ENCODE data around the gene CDK8.

The CDK8 gene

DNA sequence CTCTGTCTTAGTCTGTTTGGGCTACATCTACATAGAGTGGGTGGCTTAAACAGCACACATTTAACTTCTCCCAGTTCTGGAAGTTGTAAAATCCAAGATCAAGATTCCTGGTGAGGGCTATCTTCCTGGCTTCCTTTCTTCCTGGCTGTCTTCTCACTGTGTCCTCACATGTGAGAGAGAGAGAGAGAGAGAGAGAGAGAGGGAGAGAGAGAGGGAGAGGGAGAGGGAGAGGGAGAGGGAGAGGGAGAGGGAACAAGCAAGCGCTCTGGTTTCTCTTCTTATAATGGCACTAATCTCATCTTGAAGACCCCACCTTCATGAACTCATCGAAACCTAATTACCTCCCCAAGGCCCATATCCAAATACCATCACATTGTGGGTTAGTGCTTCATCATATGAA lies 69.2 kb downstream of the CDK8 start:
- no peak for DNase-seq

- DNase-seq, result no peak
These were observed 69.8 kb downstream of the CDK8 start for GRCh38 chr13:26323764-26324163.

DNA sequence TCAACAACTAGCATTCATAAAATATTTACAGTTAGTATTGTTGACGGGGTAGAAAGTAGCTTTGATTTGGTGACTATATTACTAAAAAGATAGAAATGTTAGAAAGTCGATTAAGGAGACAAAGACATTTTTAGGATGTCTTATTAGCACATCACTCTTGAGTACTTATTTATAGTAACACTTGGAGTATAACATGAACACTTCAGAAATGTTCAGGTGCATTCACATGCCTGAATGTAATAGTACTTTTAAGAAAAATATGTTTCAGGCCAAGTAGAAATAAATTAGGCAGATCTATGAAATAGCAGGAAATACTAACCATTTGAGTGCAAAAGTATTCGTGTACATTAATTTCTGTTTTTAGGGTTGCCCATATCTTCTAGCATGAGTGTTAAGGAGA lies 70.4 kb downstream of the CDK8 start:
- DNase-seq, result no peak

DNA sequence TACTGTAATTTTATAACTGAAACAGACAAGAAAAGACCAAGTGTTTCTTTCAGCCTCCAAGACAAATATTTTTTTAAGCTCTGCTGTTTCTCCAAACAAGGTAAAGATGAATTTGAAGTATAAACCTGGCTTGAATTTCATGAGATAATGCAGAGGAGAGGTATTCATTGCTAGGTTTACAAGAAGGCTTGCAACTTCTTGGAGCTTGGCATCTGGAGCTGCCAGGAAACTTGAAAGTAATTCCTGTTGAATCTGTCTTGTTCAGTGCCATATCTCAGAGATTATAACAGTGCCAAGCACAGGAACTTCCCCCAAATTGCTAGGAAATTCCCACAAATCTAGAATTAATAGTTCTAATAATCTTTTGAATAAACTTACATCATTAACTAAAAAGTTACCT lies 70.9 kb downstream of the CDK8 start:
- DNase-seq, result no peak

DNA sequence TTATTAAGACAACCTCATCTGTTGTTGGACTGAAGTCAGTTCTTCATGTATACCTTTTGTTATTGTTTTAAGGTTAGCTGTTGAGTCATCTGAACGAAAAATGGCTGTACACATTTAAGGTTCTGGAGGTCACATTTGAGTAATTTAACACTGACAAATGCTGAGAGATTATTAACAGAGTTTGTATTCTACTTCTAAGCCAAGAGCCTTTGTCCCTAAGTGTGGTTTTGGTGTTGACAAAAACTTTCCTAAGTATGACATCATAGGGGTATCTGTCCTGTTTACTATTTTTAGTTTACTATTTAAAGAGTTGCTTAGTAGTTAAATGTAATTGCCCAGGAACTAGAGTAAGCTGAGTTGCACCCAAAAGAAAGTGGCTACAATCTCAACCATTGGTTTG lies 71.9 kb downstream of the CDK8 start:
- no peak for DNase-seq

GRCh38 chr13:26326562-26326961 lies 72.6 kb downstream of the CDK8 start:
- DNase-seq, result no peak

DNA sequence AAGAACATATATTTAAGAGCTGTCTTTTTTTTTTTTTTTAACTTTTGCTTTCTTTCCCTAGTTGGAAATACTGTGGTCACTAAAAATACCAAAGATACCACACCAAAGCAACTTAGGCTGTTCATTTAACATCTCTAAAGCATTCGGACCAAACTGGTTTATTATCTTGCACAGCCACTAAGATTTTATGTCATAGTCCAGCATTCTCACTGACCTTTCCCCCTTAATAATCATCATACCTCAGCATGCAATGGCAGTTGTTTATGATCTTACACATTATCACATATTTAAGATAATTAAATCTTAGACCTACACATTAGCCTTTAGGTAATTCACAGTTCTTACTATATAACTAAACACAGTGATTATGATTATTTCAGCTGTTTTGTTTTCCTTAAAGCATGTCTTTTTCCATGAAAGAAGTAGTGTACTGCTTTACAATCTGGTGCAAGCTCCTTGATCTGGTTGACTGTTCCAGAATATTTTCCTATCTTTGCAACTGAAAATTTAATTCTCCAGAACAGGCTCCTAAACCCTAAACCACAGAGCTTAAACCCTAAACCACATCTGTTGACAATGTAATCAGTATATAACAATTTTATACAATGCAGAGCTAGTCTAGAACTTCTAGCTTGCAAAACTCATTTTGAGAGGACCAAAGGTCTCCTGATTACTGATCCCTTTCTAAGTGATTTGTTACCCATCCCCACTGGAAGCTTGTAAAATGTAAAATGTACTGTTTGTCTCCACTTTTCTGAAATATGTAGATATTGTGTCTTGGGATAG lies 74.2 kb downstream of the CDK8 start:
- DNase-seq, result no peak

DNA sequence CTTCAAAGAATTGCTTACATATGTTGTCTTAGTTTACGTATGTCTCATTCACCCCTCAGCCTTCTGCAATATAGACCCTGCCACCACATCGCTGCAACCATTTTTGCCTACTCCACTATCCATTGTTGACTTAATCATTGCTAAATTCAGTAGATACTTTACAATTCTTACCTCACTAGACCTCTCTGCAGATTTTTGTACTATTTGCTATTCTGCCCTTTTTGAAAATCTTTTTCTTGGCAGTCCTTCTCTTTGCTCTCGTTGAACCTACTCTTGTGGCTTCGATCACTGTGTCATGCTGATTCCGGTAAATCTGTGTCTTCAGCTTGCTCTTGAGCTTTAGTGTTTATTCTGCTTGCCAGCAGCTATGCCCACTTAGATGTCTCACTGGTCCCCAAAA lies 81.2 kb downstream of the CDK8 start:
- no peak for DNase-seq

DNA sequence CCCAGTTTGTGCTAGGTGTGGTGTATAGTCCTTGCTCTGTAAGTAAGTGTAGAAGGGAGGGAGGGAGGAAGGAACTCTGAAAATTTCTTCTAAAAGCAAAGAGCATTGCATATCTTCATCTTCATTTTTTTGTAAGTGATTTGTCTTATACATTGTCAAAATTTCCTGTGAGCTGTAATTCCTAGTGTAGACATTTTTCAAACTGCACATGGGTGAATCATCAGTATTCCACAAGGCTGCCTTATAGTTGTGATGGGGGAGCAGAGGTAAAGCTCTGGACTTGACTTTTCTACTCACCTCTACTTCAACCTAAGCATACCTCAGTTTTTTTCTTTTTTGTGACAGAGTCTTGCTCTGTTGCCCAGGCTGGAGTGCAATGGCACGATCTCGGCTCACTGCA lies 86.9 kb downstream of the CDK8 start:
- DNase-seq, result no peak

- no peak for DNase-seq
These were observed 89.0 kb downstream of the CDK8 start for GRCh38 chr13:26342898-26343297.

- no peak for DNase-seq
These were observed 89.9 kb downstream of the CDK8 start for GRCh38 chr13:26343816-26344215.

DNA sequence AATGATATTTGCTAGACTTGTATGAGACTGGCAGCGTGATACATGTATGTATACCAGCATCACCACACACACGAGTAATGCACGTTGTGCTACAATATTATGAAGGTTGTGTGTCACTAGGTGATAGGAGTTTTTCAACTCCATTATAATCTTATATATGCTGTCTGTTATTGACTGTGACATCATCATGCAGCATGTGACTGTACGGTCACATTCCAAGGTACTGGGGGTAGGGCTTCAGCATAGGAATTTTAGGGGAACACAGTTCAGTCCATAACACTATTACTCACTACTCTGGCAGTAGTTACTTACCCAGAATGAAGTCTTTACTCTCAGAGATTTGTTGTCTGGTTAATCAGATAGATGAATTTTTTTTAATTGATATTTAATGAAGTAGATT lies 91.1 kb downstream of the CDK8 start:
- DNase-seq, result no peak

DNA sequence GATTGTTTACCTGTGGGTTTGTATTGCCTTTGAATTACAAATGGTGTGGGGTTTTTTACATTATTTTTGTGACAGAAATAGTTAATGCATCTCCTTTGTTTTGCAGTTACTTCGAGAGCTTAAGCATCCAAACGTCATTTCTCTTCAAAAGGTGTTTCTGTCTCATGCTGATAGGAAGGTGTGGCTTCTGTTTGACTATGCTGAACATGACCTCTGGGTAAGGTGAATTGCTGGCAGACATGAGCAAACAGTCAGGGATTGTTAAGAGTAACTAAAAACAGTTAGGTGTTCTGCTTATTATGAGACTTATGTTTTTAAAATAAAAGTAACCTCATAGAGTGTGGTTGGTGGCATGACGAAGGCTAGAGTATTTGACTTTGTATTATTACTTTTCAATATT lies 95.0 kb downstream of the CDK8 start:
- no peak for DNase-seq

GRCh38 chr13:26362261-26362660 lies 108.3 kb downstream of the CDK8 start:
- no peak for DNase-seq

- DNase-seq, result no peak
These were observed 116.6 kb downstream of the CDK8 start for GRCh38 chr13:26370553-26370952.

DNA sequence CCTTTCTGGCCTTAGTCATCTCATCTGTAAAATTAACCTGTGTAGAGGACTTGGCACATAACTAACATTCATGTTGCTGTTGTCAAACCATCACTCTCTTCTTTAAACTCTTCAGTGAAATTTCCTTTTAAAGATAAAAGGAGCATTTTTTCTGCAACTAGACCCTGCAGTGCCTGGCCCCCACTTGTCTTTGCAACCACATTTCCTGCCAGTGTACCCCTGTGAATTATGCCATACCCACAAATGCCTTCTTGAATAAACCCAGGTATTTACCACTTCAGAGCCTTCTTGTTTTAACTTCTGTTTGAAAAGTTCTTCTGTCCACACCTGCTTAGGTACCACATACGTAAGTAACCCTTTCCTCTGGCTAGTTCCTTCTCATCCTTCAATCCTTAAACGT lies 118.8 kb downstream of the CDK8 start:
- peak; percentile 3 for DNase-seq

- no peak for DNase-seq
These were observed 122.5 kb downstream of the CDK8 start for GRCh38 chr13:26376430-26376829.

GRCh38 chr13:26377038-26377437 lies 123.1 kb downstream of the CDK8 start:
- DNase-seq, result no peak

- DNase-seq, result no peak
These were observed 124.2 kb downstream of the CDK8 start for GRCh38 chr13:26378116-26378515.

DNA sequence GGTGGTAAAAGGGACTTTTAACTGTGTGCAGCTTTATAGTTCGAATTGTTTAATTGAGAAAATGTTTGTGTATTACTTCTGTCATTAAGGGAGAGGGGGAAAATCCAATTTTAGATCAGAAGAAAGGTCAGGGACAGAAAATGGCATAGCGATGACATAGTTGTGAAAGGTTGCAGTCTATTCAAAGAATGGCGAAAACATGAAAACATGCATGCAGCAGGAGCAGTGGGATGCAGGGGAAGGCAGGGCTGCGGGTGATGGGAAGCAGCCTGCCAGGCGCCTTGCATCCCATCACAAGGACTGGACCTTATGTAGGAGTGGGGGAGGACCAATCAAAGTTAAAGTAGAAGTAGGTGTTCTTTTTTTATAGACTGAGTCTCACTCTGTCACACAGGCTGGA lies 125.9 kb downstream of the CDK8 start:
- DNase-seq, result no peak

DNA sequence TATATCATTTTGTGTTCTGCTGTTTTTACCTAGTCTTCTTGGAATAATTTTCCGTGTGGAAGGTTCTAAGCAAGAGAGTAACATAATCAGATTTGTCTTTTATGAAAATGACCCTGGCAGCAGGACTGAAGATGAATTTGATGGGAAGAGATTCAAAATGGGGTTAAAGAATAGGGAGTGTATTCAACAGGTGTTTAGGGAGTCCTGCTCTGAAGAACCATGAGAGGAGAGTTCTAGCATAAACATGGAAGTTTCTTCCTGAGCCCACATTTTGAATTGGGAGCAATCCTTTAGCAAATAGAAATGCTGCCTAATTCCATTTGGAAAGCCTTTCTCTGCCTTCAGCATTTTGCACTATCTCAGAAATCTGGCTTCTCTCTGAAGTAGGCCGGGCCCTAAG lies 127.0 kb downstream of the CDK8 start:
- no peak for DNase-seq

DNA sequence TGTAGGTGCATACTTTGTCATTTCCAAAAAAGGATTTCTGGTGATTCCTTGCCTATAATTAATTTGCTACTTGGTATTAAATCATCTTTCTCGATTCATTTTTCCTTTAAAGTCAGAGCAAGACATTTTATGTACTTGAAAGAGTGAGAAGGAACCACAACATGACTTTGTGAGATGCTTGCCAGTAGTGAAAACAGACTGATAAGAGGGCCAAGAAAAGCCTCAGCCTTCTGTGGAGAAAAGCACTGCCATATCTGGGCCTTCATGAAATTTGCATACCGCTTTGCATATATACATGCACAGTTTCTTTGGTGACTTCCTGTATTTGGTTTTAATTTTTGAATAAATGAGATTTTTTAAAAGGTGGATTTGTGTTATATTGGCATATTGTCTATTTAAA lies 128.4 kb downstream of the CDK8 start:
- no peak for DNase-seq

DNA sequence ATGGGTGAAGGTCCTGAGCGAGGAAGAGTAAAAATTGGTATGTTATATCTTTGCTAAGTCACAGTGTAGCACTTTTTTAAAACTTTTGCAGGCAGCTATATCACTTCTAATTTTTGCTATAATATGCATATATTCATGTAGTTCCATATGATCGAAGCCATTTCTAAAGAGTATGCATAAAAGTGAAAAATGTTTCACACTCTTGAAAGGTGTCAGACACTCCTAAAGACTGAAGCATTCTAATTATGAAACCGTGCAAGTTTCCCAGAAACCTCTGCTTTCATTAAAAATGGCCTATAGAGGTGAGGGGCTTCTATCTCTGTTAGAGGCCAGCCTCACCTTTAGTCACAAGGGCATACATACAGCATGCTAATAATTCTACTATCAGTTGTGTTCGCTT lies 128.9 kb downstream of the CDK8 start:
- DNase-seq, result no peak

- no peak for DNase-seq
These were observed 130.7 kb downstream of the CDK8 start for GRCh38 chr13:26384587-26384986.

GRCh38 chr13:26386026-26386425 lies 132.1 kb downstream of the CDK8 start:
- DNase-seq, result no peak

DNA sequence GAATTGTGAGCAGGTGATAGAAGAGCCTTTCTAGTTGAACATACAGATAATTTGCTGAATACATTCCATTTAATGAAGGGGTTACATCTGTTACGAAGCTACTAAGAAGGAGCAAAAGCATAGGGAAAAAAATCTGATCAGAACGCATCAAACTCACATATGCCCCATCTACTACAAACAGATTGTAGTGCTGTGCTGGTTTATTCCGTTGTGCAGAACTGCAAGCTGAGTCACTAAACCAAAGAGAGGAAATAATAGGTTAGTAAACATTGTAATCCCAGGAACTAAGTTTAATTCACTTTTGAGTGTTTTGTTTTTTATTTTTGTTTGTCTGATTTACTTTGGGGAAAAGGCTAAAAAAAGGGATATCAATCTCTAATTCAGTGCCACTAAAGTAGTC lies 136.3 kb downstream of the CDK8 start:
- no peak for DNase-seq
